ENCODE results near the gene BTBD1. TPM values are rescaled to one million over a fixed set of nuclear protein-coding genes. Genes with fewer than 3 reads are reported as not detected.
A peak's percentile ranks its signal among the peaks of the same experiment; 100 is the strongest.
"Not testable (repeated sequence)": the region's sequence is repeated elsewhere in the genome, so short reads cannot be mapped to it uniquely, and the experiment has no call there.

Gene BTBD1
- polyA plus RNA-seq, 3 donors: 60.8 to 73.9 (median 62.0) TPM

GRCh38 chr15:83068054-83068453, 1.0 kb upstream of the BTBD1 start:
- no peak for DNase-seq (ENCODE audit: extremely low read depth in 1 of 11, low read depth in 9 of 11, low spot score in 4 of 11)

DNA sequence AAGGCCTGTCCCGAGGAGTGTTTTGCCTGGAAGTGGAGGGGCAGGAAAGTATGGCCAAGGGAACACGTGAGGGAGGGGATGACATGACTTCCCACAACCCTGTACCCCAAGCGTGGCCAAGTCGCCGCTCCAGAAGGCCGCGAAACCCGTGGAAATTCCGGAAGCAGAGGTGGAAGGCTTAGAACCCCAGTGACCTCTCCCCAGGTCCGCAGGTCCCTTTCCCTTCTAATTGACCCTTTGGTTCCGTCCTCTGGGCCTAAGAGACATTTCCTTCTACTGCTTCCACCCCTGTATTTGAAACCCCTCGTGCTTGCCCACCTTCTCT, 548 bp upstream of the BTBD1 start:
- no peak for DNase-seq (ENCODE audit: extremely low read depth in 1 of 11, low read depth in 9 of 11, low spot score in 4 of 11)

GRCh38 chr15:83066034-83066733, 868 bp downstream of the BTBD1 start:
- peak in 2 of 11 donors; percentile 7 to 22 for DNase-seq (ENCODE audit: extremely low read depth in 1 of 11, low read depth in 9 of 11, low spot score in 4 of 11)

- DNase-seq (ENCODE audit: extremely low read depth in 1 of 11, low read depth in 9 of 11, low spot score in 4 of 11): no peak
Observed at GRCh38 chr15:83065431-83065830, 1.6 kb downstream of the BTBD1 start.

- DNase-seq (ENCODE audit: extremely low read depth in 1 of 11, low read depth in 9 of 11, low spot score in 4 of 11): no peak
Observed at GRCh38 chr15:83064859-83065258, 2.2 kb downstream of the BTBD1 start.

- DNase-seq (ENCODE audit: extremely low read depth in 1 of 11, low read depth in 9 of 11, low spot score in 4 of 11): no peak
Observed at GRCh38 chr15:83063551-83063950, 3.5 kb downstream of the BTBD1 start.

DNA sequence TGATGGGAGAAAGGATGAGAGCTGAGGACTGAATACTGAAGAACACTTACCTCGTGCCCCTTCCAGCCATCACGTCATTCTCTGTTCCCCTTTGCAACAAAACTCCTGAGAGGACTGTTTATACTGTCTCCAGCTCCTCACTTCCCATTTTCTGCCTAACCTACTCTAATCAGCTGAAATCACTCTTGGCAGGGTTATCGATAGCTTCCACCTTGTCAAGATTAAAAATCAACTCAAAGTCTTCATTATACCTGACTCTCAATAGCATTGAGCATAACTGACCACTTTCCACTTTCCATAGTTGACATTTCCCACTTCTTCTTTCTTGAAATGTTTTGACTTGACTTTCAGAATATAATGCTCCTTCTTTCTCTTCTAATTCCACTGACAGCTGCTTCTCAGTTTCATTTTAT, 4.3 kb downstream of the BTBD1 start:
- DNase-seq (ENCODE audit: extremely low read depth in 1 of 11, low read depth in 9 of 11, low spot score in 4 of 11): no peak

- DNase-seq (ENCODE audit: extremely low read depth in 1 of 11, low read depth in 9 of 11, low spot score in 4 of 11): peak in 1 of 11 donors; percentile 24
Observed at GRCh38 chr15:83061680-83062079, 5.4 kb downstream of the BTBD1 start.

GRCh38 chr15:83057696-83058376, 9.2 kb downstream of the BTBD1 start:
- no peak for DNase-seq (ENCODE audit: extremely low read depth in 1 of 11, low read depth in 9 of 11, low spot score in 4 of 11)

DNA sequence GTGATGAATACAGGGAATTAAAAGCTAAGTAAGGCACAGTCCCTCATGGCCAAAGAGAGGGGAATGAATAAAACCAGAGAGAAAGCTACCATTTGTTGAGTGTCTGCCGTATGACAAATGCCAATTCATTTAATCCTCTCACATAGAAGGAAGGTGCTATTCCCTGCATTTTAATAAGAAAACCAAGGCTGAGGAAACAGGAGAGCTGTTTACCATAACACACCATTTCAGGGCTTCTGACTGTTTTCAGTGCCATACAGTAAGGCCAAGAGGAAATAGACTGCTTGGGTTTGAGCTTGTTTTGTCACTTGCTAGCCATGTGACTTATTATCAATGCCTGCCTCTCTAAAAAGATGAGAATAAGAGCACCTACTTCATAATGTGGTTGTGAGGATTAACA, 10.1 kb downstream of the BTBD1 start:
- DNase-seq (ENCODE audit: extremely low read depth in 1 of 11, low read depth in 9 of 11, low spot score in 4 of 11): no peak

- no peak for DNase-seq (ENCODE audit: extremely low read depth in 1 of 11, low read depth in 9 of 11, low spot score in 4 of 11)
Observed at GRCh38 chr15:83053151-83053550, 13.9 kb downstream of the BTBD1 start.

GRCh38 chr15:83046558-83047127, 20.4 kb downstream of the BTBD1 start:
- DNase-seq (ENCODE audit: extremely low read depth in 1 of 11, low read depth in 9 of 11, low spot score in 4 of 11): no peak

GRCh38 chr15:83044156-83044555, 22.9 kb downstream of the BTBD1 start:
- DNase-seq (ENCODE audit: extremely low read depth in 1 of 11, low read depth in 9 of 11, low spot score in 4 of 11): no peak

GRCh38 chr15:83039206-83039605, 27.8 kb downstream of the BTBD1 start:
- no peak for DNase-seq (ENCODE audit: extremely low read depth in 1 of 11, low read depth in 9 of 11, low spot score in 4 of 11)

- DNase-seq (ENCODE audit: extremely low read depth in 1 of 11, low read depth in 9 of 11, low spot score in 4 of 11): no peak
Observed at GRCh38 chr15:83036253-83036652, 30.8 kb downstream of the BTBD1 start.

- not testable (repeated sequence) for DNase-seq (ENCODE audit: extremely low read depth in 1 of 11, low read depth in 9 of 11, low spot score in 4 of 11)
Observed at GRCh38 chr15:83031234-83031633, 35.8 kb downstream of the BTBD1 start.

DNA sequence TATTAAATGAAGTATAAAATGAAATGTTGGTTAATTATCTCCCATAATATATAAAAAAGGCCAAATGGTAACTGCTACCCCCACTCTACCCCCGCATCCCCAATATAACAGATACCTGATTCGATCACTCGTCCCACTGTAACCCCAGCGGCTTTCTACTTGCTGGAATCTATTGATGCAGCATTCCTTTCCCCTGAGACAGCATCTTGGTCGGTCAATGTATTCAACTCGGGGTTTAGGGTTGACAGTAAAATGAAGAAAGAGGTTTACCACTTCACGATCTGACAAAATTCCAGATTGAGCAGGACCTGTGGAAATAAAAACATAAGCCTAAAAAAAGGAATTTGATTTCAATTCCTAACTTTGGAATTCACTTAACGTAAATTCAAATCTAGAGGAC, 37.0 kb downstream of the BTBD1 start:
- DNase-seq (ENCODE audit: extremely low read depth in 1 of 11, low read depth in 9 of 11, low spot score in 4 of 11): no peak

- DNase-seq (ENCODE audit: extremely low read depth in 1 of 11, low read depth in 9 of 11, low spot score in 4 of 11): no peak
Observed at GRCh38 chr15:83018436-83018835, 48.6 kb downstream of the BTBD1 start.

DNA sequence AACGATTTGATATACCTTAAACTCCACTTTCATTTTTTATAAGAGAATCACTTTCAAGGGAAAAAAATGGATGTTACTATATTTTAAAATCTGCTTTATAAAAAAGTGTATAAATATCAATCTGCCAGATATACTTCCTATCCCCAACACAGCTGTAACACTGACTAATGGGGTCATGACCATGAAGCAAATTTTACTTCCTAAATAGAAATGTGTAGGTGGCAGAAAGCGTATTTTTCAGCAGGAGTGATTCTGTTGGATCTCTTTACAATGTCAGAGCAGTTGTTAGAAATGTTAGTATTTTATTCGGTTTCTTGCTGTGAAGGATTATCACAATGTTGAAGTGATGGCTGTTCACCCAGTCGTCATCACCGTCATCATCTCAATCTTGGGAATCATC, 50.1 kb downstream of the BTBD1 start:
- DNase-seq (ENCODE audit: extremely low read depth in 1 of 11, low read depth in 9 of 11, low spot score in 4 of 11): no peak

GRCh38 chr15:83015361-83015760, 51.7 kb downstream of the BTBD1 start:
- DNase-seq (ENCODE audit: extremely low read depth in 1 of 11, low read depth in 9 of 11, low spot score in 4 of 11): no peak

GRCh38 chr15:83014205-83014653, 52.8 kb downstream of the BTBD1 start:
- DNase-seq (ENCODE audit: extremely low read depth in 1 of 11, low read depth in 9 of 11, low spot score in 4 of 11): no peak

All from renal cortex interstitium (tissue), 11 donors.